Measurements from ENCODE around the gene METTL4.

Gene METTL4

GRCh38 chr18:2571200-2572170, at the start of gene METTL4, which contains the start of gene NDC80:
METTL4 (minus strand) TSS chr18:2571505; CDS start chr18:2567216, 4,289 bp downstream.
NDC80 (plus strand) TSS chr18:2571557; CDS start chr18:2572986, 1,429 bp downstream.
- DNase-seq (ENCODE audit: extremely low read depth in 1 of 2, low read depth in 1 of 2): peak; percentile 48 to 69

GRCh38 chr18:2618009-2618408, 46.7 kb upstream of the METTL4 start:
- no peak for DNase-seq (ENCODE audit: extremely low read depth in 1 of 2, low read depth in 1 of 2)

- DNase-seq (ENCODE audit: extremely low read depth in 1 of 2, low read depth in 1 of 2): no peak
Measured at GRCh38 chr18:2617401-2617998, 46.2 kb upstream of the METTL4 start.

GRCh38 chr18:2612996-2613395, 41.7 kb upstream of the METTL4 start:
- no peak for DNase-seq (ENCODE audit: extremely low read depth in 1 of 2, low read depth in 1 of 2)

- DNase-seq (ENCODE audit: extremely low read depth in 1 of 2, low read depth in 1 of 2): no peak
Measured at GRCh38 chr18:2610549-2610948, 39.2 kb upstream of the METTL4 start.

GRCh38 chr18:2609604-2610003, 38.3 kb upstream of the METTL4 start:
- no peak for DNase-seq (ENCODE audit: extremely low read depth in 1 of 2, low read depth in 1 of 2)

GRCh38 chr18:2606335-2606734, 35.0 kb upstream of the METTL4 start:
- DNase-seq (ENCODE audit: extremely low read depth in 1 of 2, low read depth in 1 of 2): no peak

GRCh38 chr18:2602844-2603243, 31.5 kb upstream of the METTL4 start:
- DNase-seq (ENCODE audit: extremely low read depth in 1 of 2, low read depth in 1 of 2): no peak

GRCh38 chr18:2597639-2598038, 26.3 kb upstream of the METTL4 start:
- DNase-seq (ENCODE audit: extremely low read depth in 1 of 2, low read depth in 1 of 2): no peak

GRCh38 chr18:2590303-2590702, 19.0 kb upstream of the METTL4 start:
- DNase-seq (ENCODE audit: extremely low read depth in 1 of 2, low read depth in 1 of 2): no peak

GRCh38 chr18:2589345-2590068, 18.2 kb upstream of the METTL4 start:
- no peak for DNase-seq (ENCODE audit: extremely low read depth in 1 of 2, low read depth in 1 of 2)

- no peak for DNase-seq (ENCODE audit: extremely low read depth in 1 of 2, low read depth in 1 of 2)
Measured at GRCh38 chr18:2588666-2589344, 17.5 kb upstream of the METTL4 start.

- DNase-seq (ENCODE audit: extremely low read depth in 1 of 2, low read depth in 1 of 2): no peak
Measured at GRCh38 chr18:2587788-2588187, 16.5 kb upstream of the METTL4 start.

GRCh38 chr18:2573408-2573807, 2.1 kb upstream of the METTL4 start:
- DNase-seq (ENCODE audit: extremely low read depth in 1 of 2, low read depth in 1 of 2): no peak

- no peak for DNase-seq (ENCODE audit: extremely low read depth in 1 of 2, low read depth in 1 of 2)
Measured at GRCh38 chr18:2572892-2573291, 1.6 kb upstream of the METTL4 start.

- no peak for DNase-seq (ENCODE audit: extremely low read depth in 1 of 2, low read depth in 1 of 2)
Measured at GRCh38 chr18:2572171-2572569, 865 bp upstream of the METTL4 start.

GRCh38 chr18:2570772-2571199, 519 bp downstream of the METTL4 start:
- DNase-seq (ENCODE audit: extremely low read depth in 1 of 2, low read depth in 1 of 2): peak in 1 of 2 donors; percentile 45

- no peak for DNase-seq (ENCODE audit: extremely low read depth in 1 of 2, low read depth in 1 of 2)
Measured at GRCh38 chr18:2569338-2570207, 1.7 kb downstream of the METTL4 start.

- no peak for DNase-seq (ENCODE audit: extremely low read depth in 1 of 2, low read depth in 1 of 2)
Measured at GRCh38 chr18:2568605-2569004, 2.7 kb downstream of the METTL4 start.

- DNase-seq (ENCODE audit: extremely low read depth in 1 of 2, low read depth in 1 of 2): no peak
Measured at GRCh38 chr18:2568129-2568528, 3.2 kb downstream of the METTL4 start.
